NCI-H187 (cell line): ENCODE measurements around the gene LRP5.

ENCODE experiments used
- DNase-seq, 2 experiments: peaks; one replicate each; lab custom pipeline; 2025; lab: John Stamatoyannopoulos, UW

LRP5 gene

GRCh38 chr11:68347345-68347744 lies 35.0 kb downstream of the LRP5 start:
- DNase-seq = no peak

GRCh38 chr11:68347841-68348240 lies 35.5 kb downstream of the LRP5 start:
- DNase-seq = no peak

GRCh38 chr11:68349461-68350249 lies 37.3 kb downstream of the LRP5 start:
- DNase-seq = no peak

- no peak for DNase-seq
These were observed 38.5 kb downstream of the LRP5 start for GRCh38 chr11:68350759-68351449.

- DNase-seq = no peak
These were observed 39.3 kb downstream of the LRP5 start for GRCh38 chr11:68351450-68352275.

DNA sequence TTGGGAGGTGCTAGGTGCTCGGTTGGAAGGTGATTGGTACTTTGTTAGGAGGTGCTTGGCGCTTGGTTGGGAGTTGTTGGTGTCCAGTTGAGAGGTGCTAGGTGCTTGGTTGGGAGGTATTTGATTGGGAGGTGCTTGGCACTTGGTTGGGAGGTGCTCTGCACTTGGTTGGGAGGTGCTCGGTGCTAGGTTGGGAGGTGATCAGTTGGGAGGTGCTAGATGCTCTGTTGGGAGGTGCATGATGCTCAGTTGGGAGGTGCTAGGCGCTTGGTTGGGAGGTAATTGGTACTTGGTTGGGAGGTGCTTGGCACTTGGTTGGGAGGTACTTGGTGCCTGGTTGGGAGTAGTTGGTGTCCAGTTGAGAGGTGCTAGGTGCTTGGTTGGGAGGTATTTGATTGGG lies 40.2 kb downstream of the LRP5 start:
- no peak for DNase-seq

- no peak for DNase-seq
These were observed 40.7 kb downstream of the LRP5 start for GRCh38 chr11:68353118-68353517.

DNA sequence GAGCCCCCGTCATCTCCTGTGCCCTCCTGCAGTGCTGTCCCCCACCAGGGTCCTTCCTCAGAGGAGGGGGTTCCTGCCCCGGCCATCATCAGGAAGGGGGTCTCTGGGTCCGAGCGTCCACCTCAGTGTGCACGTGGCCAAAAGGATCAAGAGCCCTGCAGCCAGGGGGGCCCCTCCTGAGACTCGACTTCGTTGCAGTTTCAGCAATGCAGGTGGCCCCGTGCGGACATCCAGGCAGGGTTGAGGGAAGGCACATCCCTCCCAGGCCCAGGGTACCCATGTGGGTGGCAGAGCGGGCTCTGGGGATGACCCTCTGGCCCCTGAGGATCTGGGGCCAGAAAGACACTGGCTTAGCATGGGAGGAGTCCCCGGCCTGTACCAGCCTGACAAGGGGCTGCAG lies 41.3 kb downstream of the LRP5 start:
- no peak for DNase-seq

DNA sequence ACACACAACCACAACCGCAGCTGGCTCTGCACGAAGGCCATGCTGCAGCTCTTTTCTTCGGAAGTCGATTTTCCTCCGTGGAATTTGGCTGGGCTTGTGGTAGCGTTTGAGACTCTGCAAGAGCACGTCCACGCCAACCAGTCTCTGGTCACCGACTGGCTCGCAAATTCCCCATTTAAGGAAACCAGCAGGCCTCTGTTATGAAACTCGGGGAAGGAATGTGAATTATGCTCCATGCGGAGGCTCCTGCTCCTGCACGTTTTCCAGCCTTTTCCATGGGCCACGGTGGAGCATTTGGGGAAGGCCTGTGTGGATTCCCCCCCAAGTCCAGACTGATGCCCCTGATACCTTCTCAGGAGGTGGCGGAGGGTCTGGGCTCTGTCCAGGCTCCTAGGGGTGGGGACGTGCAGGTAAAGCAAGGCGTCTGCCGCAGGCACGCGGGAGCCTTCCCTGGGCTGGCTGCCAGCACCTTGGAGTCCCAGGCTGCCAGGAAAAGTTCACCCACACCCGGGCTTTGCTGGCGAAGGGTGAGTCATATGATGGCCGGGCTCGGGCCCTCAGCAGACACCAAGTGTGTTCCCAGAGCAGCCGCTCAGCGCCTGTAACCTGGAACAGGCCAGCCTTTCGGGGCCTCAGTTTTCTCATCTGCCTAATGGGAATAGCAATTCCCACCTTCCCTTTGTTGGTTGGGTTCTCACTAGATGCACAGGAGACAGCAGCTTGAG lies 41.9 kb downstream of the LRP5 start:
- no peak for DNase-seq

DNA sequence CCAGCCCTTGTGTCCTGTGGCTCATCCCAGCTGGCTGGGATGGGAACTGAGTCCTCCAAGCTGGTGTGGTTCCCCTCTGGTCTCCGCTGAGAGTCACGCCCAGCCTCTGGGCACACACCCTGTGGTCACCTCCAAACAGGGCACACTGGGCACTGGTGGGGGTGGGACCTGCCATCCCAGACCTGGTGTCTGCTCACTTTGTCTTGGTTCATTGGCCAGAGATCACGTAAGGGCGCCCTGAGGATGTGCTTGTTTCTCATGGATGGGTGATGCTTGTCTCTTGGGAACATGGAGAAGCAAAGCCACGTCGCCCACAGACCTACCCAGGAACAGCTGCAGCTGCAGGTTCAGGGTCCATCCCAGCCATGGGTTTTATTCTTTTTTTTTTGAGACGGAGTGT lies 43.1 kb downstream of the LRP5 start:
- no peak for DNase-seq

- DNase-seq = no peak
These were observed 45.2 kb downstream of the LRP5 start for GRCh38 chr11:68357568-68357967.

- DNase-seq = no peak
These were observed 46.0 kb downstream of the LRP5 start for GRCh38 chr11:68358416-68358815.

- no peak for DNase-seq
These were observed 49.3 kb downstream of the LRP5 start for GRCh38 chr11:68361702-68362101.

- no peak for DNase-seq
These were observed 50.5 kb downstream of the LRP5 start for GRCh38 chr11:68362801-68363379.

- DNase-seq = no peak
These were observed 51.4 kb downstream of the LRP5 start for GRCh38 chr11:68363776-68364175.

GRCh38 chr11:68364581-68364980 lies 52.2 kb downstream of the LRP5 start:
- DNase-seq = no peak

GRCh38 chr11:68365943-68366435 lies 53.6 kb downstream of the LRP5 start:
- DNase-seq = no peak

DNA sequence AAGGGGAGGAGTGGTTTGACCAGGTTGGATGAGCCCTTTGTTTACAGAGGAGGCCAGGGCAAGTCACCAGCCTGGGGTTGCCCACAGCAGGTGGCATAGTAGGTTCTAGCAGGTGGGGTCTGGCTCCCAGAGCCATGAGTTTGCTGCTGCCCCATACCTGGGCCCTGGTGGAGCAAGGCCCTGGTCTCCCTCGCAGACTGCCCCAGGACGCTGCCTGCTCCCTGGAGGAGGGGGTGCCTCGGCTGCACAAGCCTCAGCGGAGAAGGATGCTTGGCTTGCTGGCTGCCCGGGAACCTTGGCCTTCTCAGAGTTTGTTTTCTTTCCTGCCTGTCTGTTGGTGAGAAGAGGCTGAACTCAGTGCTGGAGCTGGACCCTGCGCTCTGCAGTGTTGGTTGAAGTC lies 54.9 kb downstream of the LRP5 start:
- no peak for DNase-seq

DNA sequence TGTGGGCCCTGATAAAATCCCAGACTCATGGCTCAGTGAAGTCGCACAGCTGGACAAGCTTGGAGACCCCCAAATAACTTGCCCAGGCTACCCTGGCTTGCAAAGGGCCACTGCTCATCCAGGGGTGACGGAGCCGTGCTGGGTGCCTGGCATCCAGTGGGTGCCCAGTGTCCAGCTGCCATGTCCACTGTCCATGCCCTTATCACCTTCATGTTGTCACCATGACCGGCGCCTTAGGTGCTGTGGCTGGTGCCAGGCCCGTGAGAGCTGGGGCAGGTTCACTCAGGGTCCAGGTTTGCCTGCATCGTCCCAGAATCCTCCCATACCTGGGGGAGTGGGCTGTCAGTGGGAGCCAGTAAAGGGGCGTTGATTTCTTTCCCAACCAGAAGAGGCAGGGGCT lies 57.4 kb downstream of the LRP5 start:
- DNase-seq = no peak

DNA sequence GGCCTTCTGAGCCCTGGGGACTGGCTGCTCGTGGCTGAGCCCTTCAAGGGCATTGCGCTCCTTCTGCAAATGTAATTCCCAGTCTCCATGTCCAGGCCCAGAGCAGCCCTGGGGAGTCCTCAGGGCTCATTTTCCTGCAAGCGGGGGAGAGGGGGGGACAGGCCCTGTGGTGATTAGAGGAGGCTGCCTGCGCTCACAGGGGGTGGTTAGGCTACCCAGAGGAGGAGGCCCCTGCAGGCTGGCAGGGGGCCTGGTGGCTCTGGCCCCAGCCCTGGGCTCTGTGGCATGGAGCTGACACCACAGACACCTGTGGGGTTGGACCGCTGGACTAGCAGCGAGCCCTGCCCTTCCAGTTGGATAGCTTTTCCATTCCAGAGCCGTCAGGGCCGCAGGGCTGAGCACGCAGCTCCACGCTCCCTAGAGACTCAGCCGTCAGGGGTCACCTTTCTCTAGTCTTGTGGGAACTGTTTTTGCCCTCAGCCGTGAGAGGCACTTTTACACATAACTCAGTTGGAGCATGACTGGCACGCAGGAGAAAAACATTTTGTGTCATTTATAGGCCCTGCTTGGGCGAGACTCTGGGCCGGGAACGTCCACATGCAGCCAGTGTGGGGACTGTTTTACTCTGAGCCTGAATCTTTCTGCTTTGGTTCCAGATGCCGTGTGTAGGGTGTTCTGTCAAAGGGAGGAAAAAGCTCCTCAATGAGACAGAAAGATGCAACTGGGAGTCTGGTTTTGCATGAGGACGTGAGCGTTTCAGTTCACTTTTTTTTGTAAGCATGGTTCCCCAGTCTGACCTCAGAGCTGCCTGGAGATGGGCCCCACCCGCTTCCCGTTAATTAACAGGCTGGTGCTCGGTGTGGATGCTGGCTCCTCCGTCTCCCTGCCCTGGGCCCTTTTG lies 58.1 kb downstream of the LRP5 start:
- DNase-seq = peak in 1 of 2 experiments; percentile 31
